Retina (tissue), 1 donor: ENCODE data around the gene EEA1.

Experiments used
- DNase-seq: peaks from one replicate; pipeline ENCODE4 v3.0.0-alpha.2; 2016

EEA1 gene

GRCh38 chr12:92933606-92934005 lies 4.5 kb upstream of the EEA1 start:
- no peak for DNase-seq

DNA sequence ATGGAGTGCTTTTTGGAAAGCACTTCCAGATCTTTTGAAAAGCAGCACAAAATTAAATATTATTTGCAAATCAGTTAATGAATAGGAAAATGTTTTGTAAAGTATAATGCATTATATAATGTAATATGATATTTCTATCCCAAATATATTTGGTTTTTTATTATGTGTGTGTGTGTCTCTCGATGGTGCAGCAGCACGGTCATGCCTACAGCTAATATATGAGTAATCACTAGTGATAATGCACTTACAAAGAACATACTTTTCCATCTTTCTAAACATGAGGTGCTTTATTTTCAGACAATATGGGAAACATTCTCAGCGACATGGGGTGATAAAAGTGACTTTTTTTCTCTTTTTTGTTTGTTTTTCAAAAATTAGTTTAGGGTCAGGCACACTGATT lies 1.3 kb upstream of the EEA1 start:
- DNase-seq: no peak

DNA sequence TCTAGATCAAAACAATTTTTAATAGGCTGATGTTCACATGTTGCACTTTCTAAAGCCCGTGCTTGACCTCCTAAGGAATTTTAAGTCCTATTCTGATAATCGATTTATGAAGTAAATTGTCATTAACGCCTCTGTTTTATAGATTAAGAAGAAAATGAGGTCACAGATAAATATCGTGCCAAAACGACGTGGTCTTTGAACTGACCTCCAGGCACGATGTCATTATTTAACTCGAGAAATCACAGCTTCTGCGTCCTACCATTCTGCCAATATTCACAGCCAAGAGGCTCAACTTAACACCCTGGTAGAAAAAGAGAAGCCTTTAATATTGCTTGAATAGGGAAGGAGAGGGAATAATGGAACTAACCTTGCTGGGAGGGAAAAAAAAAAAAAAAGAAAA lies 888 bp upstream of the EEA1 start:
- DNase-seq: no peak

DNA sequence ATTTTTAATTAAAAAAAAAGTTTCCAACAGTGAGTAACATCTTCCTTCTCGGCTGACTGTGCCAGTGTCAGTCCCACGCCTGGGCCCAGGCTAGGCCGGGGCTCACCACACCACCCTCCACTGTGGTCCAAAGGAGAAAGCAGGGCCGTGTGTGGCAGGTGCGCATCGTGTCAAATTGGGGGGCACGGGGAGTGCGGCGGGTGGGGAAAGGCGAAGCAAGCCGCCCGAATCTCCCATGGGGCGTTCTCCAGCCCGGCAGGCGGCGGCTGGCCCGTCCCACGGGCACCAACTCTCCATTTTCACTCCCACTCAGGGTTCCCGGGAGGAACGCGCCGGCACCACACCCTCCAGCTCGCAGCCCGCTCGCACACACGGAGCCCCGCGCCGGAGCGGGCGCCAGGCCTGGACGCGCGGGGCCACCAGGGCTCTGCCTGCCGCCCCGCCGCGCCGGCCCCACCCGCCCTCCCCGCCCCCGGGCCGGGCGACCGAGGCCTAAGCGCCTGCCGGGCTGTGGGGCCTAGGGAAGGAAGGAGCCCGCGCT lies 604 bp downstream of the EEA1 start:
- DNase-seq: peak; percentile 72

- peak; percentile 20 for DNase-seq
Observed at GRCh38 chr12:92927436-92928281, 1.4 kb downstream of the EEA1 start.

GRCh38 chr12:92927055-92927435 lies 2.0 kb downstream of the EEA1 start:
- DNase-seq: peak; percentile 10

DNA sequence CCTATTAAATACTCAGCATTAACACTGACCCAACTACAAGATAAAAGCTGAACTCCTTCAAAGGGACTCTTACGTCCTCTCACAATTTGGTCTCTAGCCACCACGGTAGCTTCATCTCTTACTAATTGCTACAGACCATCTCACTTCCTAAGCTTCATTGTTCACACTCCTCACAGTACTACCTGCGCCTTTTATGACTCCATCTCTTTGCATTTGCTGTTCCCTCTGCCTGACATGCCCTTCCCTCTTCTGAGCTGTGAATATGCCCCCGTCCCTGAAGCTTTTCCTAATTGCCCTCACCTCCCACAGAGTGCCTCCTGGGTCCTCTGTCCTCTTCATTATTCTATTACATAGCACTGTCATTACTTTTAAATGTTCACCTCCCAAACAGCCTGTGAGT lies 2.5 kb downstream of the EEA1 start:
- peak; percentile 11 for DNase-seq

GRCh38 chr12:92921877-92922276 lies 7.2 kb downstream of the EEA1 start:
- no peak for DNase-seq

- DNase-seq: no peak
Observed at GRCh38 chr12:92915365-92915764, 13.7 kb downstream of the EEA1 start.

GRCh38 chr12:92914170-92914569 lies 14.9 kb downstream of the EEA1 start:
- DNase-seq: no peak

DNA sequence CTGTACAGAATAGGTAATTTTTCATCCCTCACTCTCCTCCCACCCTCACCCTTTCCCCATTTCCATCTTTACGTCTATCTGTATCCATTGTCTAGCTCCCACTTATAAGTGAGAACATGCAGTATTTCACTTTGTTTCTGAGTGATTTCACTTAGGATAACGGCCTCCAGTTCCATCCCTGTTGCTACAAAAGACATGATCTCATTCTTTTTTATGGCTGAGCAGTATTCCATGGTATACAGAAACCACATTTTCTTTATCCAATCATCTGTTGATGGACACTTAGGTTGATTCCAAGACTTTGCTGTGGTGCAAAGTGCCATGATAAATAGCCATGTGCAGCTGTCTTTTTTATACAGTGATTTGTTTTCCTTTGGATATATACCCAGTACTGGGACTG lies 16.4 kb downstream of the EEA1 start:
- no peak for DNase-seq

- no peak for DNase-seq
Observed at GRCh38 chr12:92912052-92912451, 17.0 kb downstream of the EEA1 start.

DNA sequence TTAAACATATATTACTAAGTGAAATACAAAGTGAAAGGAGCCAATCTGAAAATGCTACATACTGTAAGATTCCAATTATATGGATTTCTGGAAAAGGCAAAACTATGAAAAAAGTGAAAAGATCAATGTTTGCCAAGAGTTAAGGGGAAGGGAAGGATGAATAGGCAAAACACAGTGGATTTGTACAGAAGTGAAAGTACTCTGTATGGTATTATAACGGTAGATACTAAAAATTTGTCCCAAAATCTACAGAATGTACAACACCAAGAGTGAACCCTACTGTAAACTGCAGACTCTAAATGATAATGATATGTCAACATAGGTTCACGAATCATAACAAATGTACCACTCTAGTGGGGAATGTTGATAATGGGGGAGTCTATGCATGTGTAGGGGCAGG lies 17.8 kb downstream of the EEA1 start:
- DNase-seq: no peak

DNA sequence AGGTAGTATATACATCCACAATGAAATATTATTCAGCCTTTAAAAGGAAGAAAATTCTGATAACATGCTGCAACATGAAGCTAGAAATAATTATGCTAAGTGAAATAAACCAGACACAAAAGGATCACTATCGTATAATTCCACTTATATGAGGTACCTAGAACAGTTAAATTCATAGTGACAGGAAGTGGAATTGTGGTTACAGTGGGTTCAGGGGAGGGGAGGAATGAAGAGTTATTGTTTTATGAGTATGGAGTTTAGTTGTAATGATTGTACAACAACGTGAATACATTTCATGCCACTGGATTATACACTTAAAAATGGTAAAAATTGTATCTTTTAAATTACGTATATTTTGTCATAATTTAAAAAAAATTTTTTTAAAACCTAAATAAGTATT lies 21.0 kb downstream of the EEA1 start:
- no peak for DNase-seq

DNA sequence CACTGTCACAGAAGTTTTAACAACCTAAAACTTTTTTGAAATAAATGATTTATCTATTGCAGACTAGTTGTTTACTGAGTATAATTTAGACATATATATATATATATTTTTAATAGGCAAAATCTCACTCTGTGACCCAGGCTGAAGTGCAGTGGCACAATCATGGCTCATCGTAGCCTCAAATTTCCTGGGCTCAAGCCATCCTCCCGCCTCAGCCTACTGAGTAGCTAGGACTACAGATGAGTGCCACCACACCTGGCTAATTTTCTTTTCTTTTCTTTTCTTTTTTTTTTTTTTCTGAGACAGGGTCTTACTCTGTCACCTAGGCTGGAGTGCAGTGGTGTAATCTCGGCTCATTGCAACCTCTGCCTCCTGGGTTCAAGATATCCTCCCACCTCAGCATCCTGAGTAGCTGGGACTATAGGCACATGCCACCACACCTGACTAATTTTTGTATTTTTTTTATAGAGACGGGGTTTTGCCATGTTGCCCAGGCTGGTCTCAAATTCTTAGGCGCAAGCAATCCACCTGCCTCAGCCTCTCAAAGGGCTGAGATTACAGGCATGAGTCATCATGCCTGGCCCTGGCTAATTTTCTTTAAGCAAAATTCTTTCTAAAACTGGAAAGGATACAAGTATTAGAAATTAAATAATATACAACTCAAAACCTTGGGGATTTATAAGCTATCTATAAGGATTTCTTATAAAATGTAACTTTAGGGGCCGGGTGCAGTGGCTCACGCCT lies 23.1 kb downstream of the EEA1 start:
- DNase-seq: no peak

DNA sequence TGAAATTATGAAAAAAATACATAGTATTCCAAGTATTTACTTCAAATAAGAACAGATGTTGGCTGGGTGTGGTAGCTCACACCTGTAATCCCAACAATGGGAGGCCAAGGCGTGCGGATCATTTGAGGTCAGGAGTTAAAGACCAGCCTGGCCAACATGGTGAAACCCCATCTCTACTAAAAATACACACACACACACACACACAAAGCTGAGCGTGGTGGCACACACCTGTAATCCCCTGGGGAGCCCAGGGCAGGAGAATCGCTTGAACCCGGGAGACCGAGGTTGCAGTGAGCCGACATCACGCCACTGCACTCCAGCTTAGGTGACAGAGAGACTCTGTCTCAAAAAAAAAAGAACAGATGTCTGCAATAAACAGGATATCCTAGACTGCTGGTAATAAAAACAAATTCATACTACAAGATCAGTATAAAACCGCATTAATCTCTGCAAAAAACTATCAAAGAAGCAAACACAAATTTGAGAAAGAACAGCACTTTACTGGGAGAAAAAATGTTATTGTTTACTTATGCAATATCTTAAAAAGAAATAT lies 23.8 kb downstream of the EEA1 start:
- DNase-seq: no peak

GRCh38 chr12:92900941-92901340 lies 28.2 kb downstream of the EEA1 start:
- no peak for DNase-seq

GRCh38 chr12:92899386-92900001 lies 29.6 kb downstream of the EEA1 start:
- DNase-seq: no peak

DNA sequence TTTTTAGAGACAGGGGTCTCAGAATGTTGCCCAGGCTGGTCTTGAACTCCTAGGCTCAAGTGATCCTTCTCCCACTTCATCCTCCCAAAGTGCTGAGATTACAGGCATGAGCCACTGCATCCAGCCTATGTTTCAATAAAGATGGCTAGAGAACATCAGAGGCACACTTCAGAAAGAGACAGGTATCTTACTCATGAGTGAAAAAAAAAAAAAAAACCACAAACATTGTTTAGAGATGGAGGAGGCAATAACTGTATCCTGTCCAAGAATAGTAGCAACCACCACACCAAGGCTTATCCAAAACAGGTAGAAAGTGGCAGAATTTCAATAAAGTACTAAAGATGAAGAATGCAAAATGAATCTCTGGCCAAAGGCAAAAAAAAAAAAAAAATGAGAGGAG lies 30.3 kb downstream of the EEA1 start:
- DNase-seq: no peak

GRCh38 chr12:92897844-92898243 lies 31.3 kb downstream of the EEA1 start:
- DNase-seq: no peak

GRCh38 chr12:92890601-92891106 lies 38.4 kb downstream of the EEA1 start:
- DNase-seq: no peak

DNA sequence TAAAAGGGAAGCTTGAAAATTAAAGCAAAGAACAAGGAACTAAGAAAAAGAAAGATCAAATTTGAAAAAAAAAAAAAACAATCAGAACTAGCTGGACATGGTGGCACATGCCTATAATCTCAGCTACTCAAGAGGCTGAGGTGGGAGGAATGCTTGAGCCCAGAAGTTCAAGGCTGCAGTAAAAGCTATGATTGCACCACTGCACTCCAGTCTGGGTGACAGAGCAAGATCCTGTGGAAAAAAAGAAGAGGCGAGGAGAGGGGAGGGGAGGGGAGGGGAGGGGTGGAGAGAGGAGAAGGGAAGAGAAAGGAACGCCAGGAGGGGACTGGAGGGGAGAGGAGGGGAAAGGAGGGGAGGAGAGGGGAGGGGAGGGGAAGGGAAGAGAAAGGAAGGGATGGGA lies 43.0 kb downstream of the EEA1 start:
- no peak for DNase-seq

DNA sequence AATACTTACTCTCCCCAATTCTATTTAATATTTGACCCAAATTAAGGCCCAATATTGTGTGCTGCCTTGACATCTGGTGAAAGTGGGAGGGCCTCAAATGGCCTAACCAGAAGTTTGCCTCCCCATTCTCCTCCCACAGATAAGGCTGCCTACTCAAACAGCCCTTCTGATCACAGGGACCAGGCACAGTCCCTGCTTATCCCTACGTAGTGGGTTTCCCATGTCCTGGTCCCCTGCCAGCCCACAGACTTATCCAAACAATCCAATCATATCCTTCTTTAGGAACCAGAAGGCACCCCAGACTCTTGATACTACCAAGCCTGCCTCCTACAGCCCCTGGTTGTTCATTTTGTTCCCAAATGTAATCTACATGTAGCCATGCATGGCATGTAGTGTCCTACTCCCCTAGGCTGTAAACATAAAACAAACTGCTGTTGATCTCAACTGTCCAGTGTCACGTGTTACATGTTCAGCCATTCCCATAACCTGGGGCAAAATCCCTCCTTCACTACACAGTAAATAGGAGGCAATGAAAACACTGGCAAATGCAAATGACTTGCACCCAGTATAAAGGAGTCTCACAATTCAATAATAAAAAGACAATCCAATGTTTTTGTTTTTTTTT lies 49.3 kb downstream of the EEA1 start:
- no peak for DNase-seq
